EL (cell line): ENCODE measurements around the gene ARHGAP28.
"Not testable (repeated sequence)": the region's sequence is repeated elsewhere in the genome, so short reads cannot be mapped to it uniquely, and the experiment has no call there.

Source experiments
- DNase-seq: peaks from one replicate; pipeline ENCODE4 v3.0.0-alpha.2; 2016

Gene ARHGAP28

DNA sequence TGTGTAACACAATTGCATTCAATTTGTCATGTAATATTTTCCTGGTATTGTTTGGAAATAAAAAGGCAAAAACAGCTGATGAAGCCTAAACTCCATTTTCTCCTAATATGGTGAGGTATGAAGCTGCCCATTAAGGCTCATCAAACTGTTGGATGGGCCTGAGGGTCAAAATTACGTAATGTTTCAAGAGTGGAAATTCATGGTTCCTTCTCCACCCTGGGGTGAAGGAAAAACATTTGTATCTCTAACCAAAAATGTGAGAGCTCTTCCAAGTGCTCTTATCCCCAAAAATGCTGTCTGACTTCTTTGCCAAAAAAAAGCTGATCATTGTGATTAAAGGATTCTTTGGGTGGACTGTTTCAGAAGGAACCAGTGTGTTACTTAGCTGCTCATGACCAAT lies 91.8 kb downstream of the ARHGAP28 start:
- no peak for DNase-seq

- DNase-seq: not testable (repeated sequence)
These were observed 97.6 kb downstream of the ARHGAP28 start for GRCh38 chr18:6827161-6827560.

- not testable (repeated sequence) for DNase-seq
These were observed 98.0 kb downstream of the ARHGAP28 start for GRCh38 chr18:6827566-6827965.

DNA sequence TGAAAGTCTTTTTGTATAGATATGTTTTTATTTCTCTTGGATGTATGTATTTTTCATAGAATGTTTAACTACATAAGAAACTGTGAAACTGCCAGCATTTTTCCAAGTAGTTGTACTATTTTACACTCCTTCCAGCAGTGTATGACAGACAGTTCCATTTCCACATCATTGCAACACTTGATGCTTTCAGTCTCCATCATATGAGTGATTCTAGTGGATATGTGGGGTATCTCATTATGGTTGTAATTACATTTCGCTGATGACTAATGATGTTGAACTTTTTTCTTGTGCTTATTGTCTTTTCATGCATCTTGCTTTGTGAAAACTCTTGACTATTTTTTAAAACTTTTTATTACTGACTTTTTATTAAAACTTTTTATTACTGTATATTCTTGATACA lies 101.4 kb downstream of the ARHGAP28 start:
- DNase-seq: no peak

GRCh38 chr18:6835345-6835744 lies 105.8 kb downstream of the ARHGAP28 start:
- DNase-seq: no peak

GRCh38 chr18:6836331-6836730 lies 106.8 kb downstream of the ARHGAP28 start:
- no peak for DNase-seq

DNA sequence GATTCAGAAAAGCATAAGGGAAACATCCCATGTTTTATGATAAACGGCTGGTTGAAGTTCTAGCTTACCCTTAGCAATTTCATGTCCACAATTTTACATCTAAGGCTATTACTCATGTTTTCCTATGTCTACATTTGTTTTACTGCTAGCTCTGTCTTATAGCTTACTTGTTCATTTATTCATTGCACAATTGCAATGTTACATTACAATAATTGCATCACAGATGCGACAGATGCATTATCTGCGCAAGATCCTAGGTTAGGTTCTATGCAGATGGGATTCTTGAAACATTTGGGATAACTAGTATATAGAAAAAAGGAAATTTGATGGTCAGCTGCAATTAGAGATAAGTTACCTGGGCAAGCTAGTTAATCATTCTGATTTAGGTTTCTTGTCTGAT lies 108.4 kb downstream of the ARHGAP28 start:
- no peak for DNase-seq

DNA sequence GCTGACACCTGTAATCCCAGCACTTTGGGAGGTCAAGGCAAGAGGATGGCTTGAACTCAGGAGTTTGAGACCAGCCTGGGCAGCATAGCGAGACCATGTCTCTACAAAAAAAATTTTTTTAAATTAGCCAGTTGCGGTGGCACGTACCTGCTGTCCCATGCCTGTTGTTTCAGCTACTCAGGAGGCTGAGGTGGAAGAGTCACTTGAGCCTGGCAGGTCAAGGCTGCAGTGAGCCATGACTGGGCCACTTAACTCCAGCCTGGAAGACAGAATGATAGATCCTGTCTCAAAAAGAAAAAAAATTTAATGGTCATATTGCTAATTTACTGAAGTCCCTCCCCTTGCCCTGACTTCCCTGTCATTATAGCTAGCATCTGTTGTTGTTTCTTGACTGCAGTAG lies 112.6 kb downstream of the ARHGAP28 start:
- DNase-seq: no peak

- DNase-seq: no peak
These were observed 113.8 kb downstream of the ARHGAP28 start for GRCh38 chr18:6843308-6843707.

GRCh38 chr18:6845521-6845920 lies 116.0 kb downstream of the ARHGAP28 start:
- DNase-seq: not testable (repeated sequence)

DNA sequence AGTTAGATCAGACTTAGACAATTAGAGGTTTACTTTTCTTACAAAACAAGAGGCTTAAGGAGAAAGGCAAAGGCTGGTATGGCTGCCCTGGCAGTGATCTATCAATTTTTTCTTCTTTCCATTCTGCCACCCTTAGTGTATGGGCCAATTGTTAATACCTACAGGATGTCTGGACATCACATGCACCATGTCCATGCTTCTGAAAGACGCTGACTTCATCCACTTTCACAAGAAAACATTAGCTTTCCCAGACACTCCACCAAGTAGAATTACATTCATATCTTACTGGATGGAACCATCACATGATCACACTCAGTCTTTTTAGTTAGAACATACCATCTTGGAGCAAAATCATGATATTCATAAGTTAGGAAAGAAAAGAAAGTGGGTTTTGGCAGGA lies 120.9 kb downstream of the ARHGAP28 start:
- DNase-seq: no peak

- no peak for DNase-seq
These were observed 122.0 kb downstream of the ARHGAP28 start for GRCh38 chr18:6851480-6851879.

GRCh38 chr18:6854811-6855210 lies 125.3 kb downstream of the ARHGAP28 start:
- no peak for DNase-seq

DNA sequence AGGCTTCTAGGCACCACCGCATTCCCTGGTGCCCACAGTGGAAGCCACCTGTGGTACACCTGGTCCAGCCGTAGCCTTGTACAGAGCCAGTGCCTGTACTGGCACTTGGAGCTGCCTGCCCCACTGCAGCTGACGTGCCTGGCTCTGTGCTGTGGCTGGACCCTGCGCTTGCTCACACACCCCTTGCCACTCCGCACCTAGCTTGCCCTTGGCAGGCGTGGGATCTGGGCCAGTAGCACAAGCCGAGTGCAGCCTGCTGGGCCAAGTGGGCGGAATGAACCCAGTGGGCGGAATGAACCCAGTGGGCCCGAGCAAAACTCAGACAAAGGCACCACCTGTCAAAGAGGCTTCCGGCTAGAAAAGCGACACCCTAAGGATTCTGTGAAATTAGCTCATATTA lies 126.3 kb downstream of the ARHGAP28 start:
- no peak for DNase-seq

- DNase-seq: no peak
These were observed 127.8 kb downstream of the ARHGAP28 start for GRCh38 chr18:6857300-6857699.

GRCh38 chr18:6859676-6860422 lies 130.3 kb downstream of the ARHGAP28 start:
- DNase-seq: no peak

GRCh38 chr18:6860804-6861448 lies 131.4 kb downstream of the ARHGAP28 start:
- DNase-seq: no peak

GRCh38 chr18:6865251-6865650 lies 135.7 kb downstream of the ARHGAP28 start:
- no peak for DNase-seq

GRCh38 chr18:6866552-6867085 lies 137.1 kb downstream of the ARHGAP28 start:
- no peak for DNase-seq

- no peak for DNase-seq
These were observed 138.5 kb downstream of the ARHGAP28 start for GRCh38 chr18:6868033-6868432.

DNA sequence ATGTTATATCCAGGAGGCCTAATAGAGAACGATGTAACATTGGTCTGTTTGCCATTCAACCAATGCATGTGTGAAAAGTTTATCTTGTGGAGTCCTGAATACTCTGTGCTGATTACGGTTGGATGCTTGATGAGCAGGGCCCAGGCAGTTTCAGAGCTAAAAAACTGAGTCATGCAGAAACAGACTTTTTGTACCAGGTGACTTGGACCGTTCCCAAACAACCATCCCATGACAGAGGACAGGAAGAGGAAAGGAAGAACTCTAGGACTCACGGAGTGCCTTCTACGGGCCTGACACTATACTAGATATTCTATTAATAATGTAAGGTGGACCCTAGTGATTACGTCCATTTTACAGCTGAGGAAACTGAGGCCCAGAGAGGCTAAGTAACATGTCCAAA lies 142.1 kb downstream of the ARHGAP28 start:
- no peak for DNase-seq

- no peak for DNase-seq
These were observed 143.7 kb downstream of the ARHGAP28 start for GRCh38 chr18:6873040-6873751.

DNA sequence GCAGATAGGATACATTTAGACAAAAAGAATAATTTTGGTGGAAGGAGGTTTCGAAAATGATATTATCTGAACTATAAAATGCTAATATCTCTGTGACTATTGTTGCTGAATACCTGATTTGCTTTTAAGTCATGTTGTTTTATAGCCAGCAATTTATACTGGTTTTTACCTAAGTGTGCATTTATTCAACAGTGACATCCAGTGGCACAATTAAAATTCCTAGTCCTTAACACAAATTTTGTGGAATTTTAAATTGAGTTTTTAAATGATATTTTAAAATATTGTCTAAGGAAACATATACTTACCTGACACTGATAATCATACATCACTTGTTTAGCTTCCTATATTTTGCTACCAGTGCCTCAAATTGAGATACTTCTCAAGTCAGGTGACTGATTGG lies 144.8 kb downstream of the ARHGAP28 start:
- no peak for DNase-seq

DNA sequence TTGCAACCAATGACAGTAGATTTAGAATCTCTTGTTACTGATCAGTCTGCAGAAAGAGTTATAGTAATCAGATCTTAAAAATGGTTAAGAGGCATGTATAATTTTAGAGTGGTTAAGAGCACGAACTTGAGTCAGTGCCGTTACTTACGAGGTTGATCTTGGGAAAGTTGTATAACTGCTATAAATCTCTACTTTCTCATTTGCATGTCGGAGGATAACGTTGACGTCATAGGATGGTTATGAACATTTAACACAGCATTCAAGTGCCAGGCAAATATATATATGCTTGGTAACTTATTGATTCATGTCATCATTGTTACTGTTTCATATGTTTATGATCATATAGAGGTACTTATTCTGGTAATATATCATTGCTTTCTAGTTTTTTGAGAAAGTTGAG lies 146.2 kb downstream of the ARHGAP28 start:
- DNase-seq: no peak
